Trophoblast cell (in vitro differentiated cells and primary cell): ENCODE results near the gene ARMC9.

Experiments
- DNase-seq, 2 donors: peaks; one replicate each; pipeline ENCODE4 v3.0.0-alpha.2; 2016
- H2AFZ ChIP-seq: 2 replicates; pipeline ENCODE4 v1.6.1; 2013; ENCODE audit warnings: low read length, moderate library complexity, mild to moderate bottlenecking; ENCODE audit not compliant: insufficient read depth, poor library complexity
- H2AK5ac ChIP-seq: 2 replicates; pipeline ENCODE4 v1.6.1; 2013; ENCODE audit warnings: mild to moderate bottlenecking, low read length
- H2BK120ac ChIP-seq: 2 replicates; pipeline ENCODE4 v1.6.1; 2013; ENCODE audit warnings: low read length, mild to moderate bottlenecking, moderate library complexity; ENCODE audit not compliant: insufficient read depth, poor library complexity
- H2BK12ac ChIP-seq: 2 replicates; pipeline ENCODE4 v1.6.1; 2013; ENCODE audit warnings: mild to moderate bottlenecking, low read length, moderate library complexity
- H2BK5ac ChIP-seq: 2 replicates; pipeline ENCODE4 v1.6.1; 2013; ENCODE audit warnings: low read length, low read depth, moderate library complexity, mild to moderate bottlenecking; ENCODE audit not compliant: poor library complexity
- H3K14ac ChIP-seq: 2 replicates; pipeline ENCODE4 v1.6.1; 2013; ENCODE audit warnings: mild to moderate bottlenecking, low read length
- H3K18ac ChIP-seq: 2 replicates; pipeline ENCODE4 v1.6.1; 2013; ENCODE audit warnings: mild to moderate bottlenecking, low read length
- H3K23ac ChIP-seq: 2 replicates; pipeline ENCODE4 v1.6.1; 2013; ENCODE audit warnings: low read length
- H3K27ac ChIP-seq: 2 replicates; pipeline ENCODE4 v1.5.1; 2013; ENCODE audit warnings: low read depth, mild to moderate bottlenecking, inconsistent platforms, low read length, moderate library complexity
- H3K27me3 ChIP-seq: 2 replicates; pipeline ENCODE4 v1.6.1; 2013; ENCODE audit warnings: inconsistent platforms, mild to moderate bottlenecking, low read length, moderate library complexity; ENCODE audit not compliant: insufficient read depth
- H3K36me3 ChIP-seq, 2 experiments: 1 replicate in 1 of 2; 2 replicates in 1 of 2; pipeline ENCODE4 v1.6.1; 2013; ENCODE audit warnings: low read length in 2 of 2, mild to moderate bottlenecking in 2 of 2, moderate library complexity in 1 of 2; ENCODE audit not compliant: insufficient read depth in 2 of 2, control insufficient read depth in 1 of 2
- H3K4ac ChIP-seq: 2 replicates; pipeline ENCODE4 v1.6.1; 2013; ENCODE audit warnings: low read depth, mild to moderate bottlenecking, low read length, moderate library complexity
- H3K4me1 ChIP-seq, 2 experiments: 1 replicate in 1 of 2; 2 replicates in 1 of 2; pipeline ENCODE4 v1.6.1; 2013; ENCODE audit warnings: low read length in 2 of 2, mild to moderate bottlenecking in 2 of 2, moderate library complexity in 1 of 2; ENCODE audit not compliant: insufficient read depth in 2 of 2, control insufficient read depth in 1 of 2
- H3K4me2 ChIP-seq: 2 replicates; pipeline ENCODE4 v1.6.1; 2013; ENCODE audit warnings: inconsistent platforms, mild to moderate bottlenecking, low read length, moderate library complexity
- H3K4me3 ChIP-seq: 2 replicates; pipeline ENCODE4 v1.5.1; 2013; ENCODE audit warnings: mild to moderate bottlenecking, low read depth, low read length, inconsistent platforms
- H3K79me1 ChIP-seq: one replicate; pipeline ENCODE4 v1.6.1; 2013; ENCODE audit warnings: low read length
- H3K79me2 ChIP-seq: 2 replicates; pipeline ENCODE4 v1.6.1; 2013; ENCODE audit warnings: low read length, mild to moderate bottlenecking; ENCODE audit not compliant: control insufficient read depth, insufficient read depth, poor library complexity
- H3K9ac ChIP-seq: 2 replicates; pipeline ENCODE4 v1.6.1; 2013; ENCODE audit warnings: mild to moderate bottlenecking, low read length
- H3K9me3 ChIP-seq: 2 replicates; pipeline ENCODE4 v1.6.1; 2013; ENCODE audit warnings: low read depth, mild to moderate bottlenecking, control low read depth, inconsistent platforms, low read length; ENCODE audit not compliant: insufficient read depth
- H4K12ac ChIP-seq: 2 replicates; pipeline ENCODE4 v1.6.1; 2013; ENCODE audit warnings: low read depth, mild to moderate bottlenecking, low read length, moderate library complexity
- H4K8ac ChIP-seq: 2 replicates; pipeline ENCODE4 v1.6.1; 2013; ENCODE audit warnings: low read depth, mild to moderate bottlenecking, low read length, moderate library complexity
- H4K91ac ChIP-seq: one replicate; pipeline ENCODE4 v1.6.1; 2013; ENCODE audit warnings: low read depth, mild to moderate bottlenecking, low read length, moderate library complexity
- WGBS: extraction: QIAGEN DNeasy Blood & Tissue Kit; methylation state at CpG from one replicate; pipeline ENCODE4 v1.1.7; 2013; ENCODE audit warnings: missing lambda C conversion rate; ENCODE audit not compliant: insufficient read length, insufficient coverage; ENCODE audit errors: extremely low coverage; 5-methylcytosine and 5-hydroxymethylcytosine counted together

ARMC9 gene

GRCh38 chr2:231239751-231240150, 41.3 kb downstream of the ARMC9 start:
- no CpG with 5 or more reads among the region's 10 CpGs for WGBS
- Histone ChIP-seq H3K18ac (no peak overlapping the region), H2AK5ac (no peak overlapping the region), H3K27me3 (no peaks in the 10 kb centered on the region), H3K4me3 (no peak overlapping the region), H4K91ac (no peak overlapping the region), H2BK5ac (no peak overlapping the region), H3K9ac (no peak overlapping the region), H2BK120ac (no peak overlapping the region), H3K14ac (no peak overlapping the region), H3K27ac (no peak overlapping the region), H3K79me1 (no peaks in the 10 kb centered on the region), H2AFZ (no peak overlapping the region), H3K4me2 (no peak overlapping the region), H3K4me1 (no peaks in the 10 kb centered on the region), H3K23ac (no peak overlapping the region), H3K36me3 (peaks cover 5 to 10% of the 10 kb centered on the region in 2 experiments), H3K4ac (no peak overlapping the region), H3K9me3 (no peaks in the 10 kb centered on the region), H2BK12ac (no peak overlapping the region), H4K12ac (no peak overlapping the region), H3K79me2 (no peaks in the 10 kb centered on the region), H4K8ac (no peak overlapping the region)
- no peak for DNase-seq

- no peak overlapping the region for H3K23ac ChIP-seq
- peaks cover 3 to 10% of the 10 kb centered on the region in 2 experiments for H3K36me3 ChIP-seq
- no peak overlapping the region for H2BK12ac ChIP-seq
- H3K27me3 ChIP-seq: no peaks in the 10 kb centered on the region
- H3K79me1 ChIP-seq: no peaks in the 10 kb centered on the region
- H4K8ac ChIP-seq: no peak overlapping the region
- no peak overlapping the region for H2BK5ac ChIP-seq
- H3K4ac ChIP-seq: no peak overlapping the region
- DNase-seq: peak in 1 of 2 donors; percentile 10
- whole genome bisulfite sequencing: no CpG with 5 or more reads among the region's 7 CpGs
- H4K12ac ChIP-seq: no peak overlapping the region
- H3K9me3 ChIP-seq: no peaks in the 10 kb centered on the region
- no peak overlapping the region for H4K91ac ChIP-seq
- H2AK5ac ChIP-seq: no peak overlapping the region
- no peak overlapping the region for H2AFZ ChIP-seq
- H3K18ac ChIP-seq: no peak overlapping the region
- H3K27ac ChIP-seq: no peak overlapping the region
- no peak overlapping the region for H2BK120ac ChIP-seq
- no peak overlapping the region for H3K4me3 ChIP-seq
- no peak overlapping the region for H3K14ac ChIP-seq
- no peaks in the 10 kb centered on the region for H3K4me1 ChIP-seq
- no peaks in the 10 kb centered on the region for H3K79me2 ChIP-seq
- no peak overlapping the region for H3K4me2 ChIP-seq
- no peak overlapping the region for H3K9ac ChIP-seq
Observed at GRCh38 chr2:231241755-231242507, 43.5 kb downstream of the ARMC9 start.

GRCh38 chr2:231243866-231244265, 45.4 kb downstream of the ARMC9 start:
- Histone ChIP-seq H2BK5ac (no peak overlapping the region), H3K36me3 (peaks cover 3 to 9% of the 10 kb centered on the region in 2 experiments), H3K4me1 (no peaks in the 10 kb centered on the region), H4K12ac (no peak overlapping the region), H3K18ac (no peak overlapping the region), H4K8ac (no peak overlapping the region), H3K79me2 (no peaks in the 10 kb centered on the region), H3K23ac (no peak overlapping the region), H3K9ac (no peak overlapping the region), H3K14ac (no peak overlapping the region), H2BK120ac (no peak overlapping the region), H3K4ac (no peak overlapping the region), H4K91ac (no peak overlapping the region), H2BK12ac (no peak overlapping the region), H3K27me3 (no peaks in the 10 kb centered on the region), H3K4me2 (no peak overlapping the region), H2AFZ (no peak overlapping the region), H2AK5ac (no peak overlapping the region), H3K27ac (no peak overlapping the region), H3K79me1 (no peaks in the 10 kb centered on the region), H3K4me3 (no peak overlapping the region), H3K9me3 (no peaks in the 10 kb centered on the region)
- DNase-seq: no peak
- no CpG with 5 or more reads among the region's 7 CpGs for WGBS

GRCh38 chr2:231244382-231245248, 46.2 kb downstream of the ARMC9 start:
- no peak overlapping the region for H3K4me3 ChIP-seq
- no peak overlapping the region for H3K14ac ChIP-seq
- no peaks in the 10 kb centered on the region for H3K4me1 ChIP-seq
- WGBS: no CpG with 5 or more reads among the region's 15 CpGs
- no peak overlapping the region for H2BK120ac ChIP-seq
- H4K8ac ChIP-seq: no peak overlapping the region
- no peak overlapping the region for H4K12ac ChIP-seq
- H3K4me2 ChIP-seq: no peak overlapping the region
- no peak overlapping the region for H2BK12ac ChIP-seq
- H3K9me3 ChIP-seq: no peaks in the 10 kb centered on the region
- H2BK5ac ChIP-seq: no peak overlapping the region
- DNase-seq: no peak
- no peak overlapping the region for H2AK5ac ChIP-seq
- H3K27ac ChIP-seq: no peak overlapping the region
- no peak overlapping the region for H3K18ac ChIP-seq
- peaks cover 3 to 5% of the 10 kb centered on the region in 2 experiments for H3K36me3 ChIP-seq
- H3K9ac ChIP-seq: no peak overlapping the region
- no peaks in the 10 kb centered on the region for H3K79me2 ChIP-seq
- no peak overlapping the region for H3K4ac ChIP-seq
- no peak overlapping the region for H3K23ac ChIP-seq
- H3K27me3 ChIP-seq: no peaks in the 10 kb centered on the region
- H2AFZ ChIP-seq: no peak overlapping the region
- no peaks in the 10 kb centered on the region for H3K79me1 ChIP-seq
- no peak overlapping the region for H4K91ac ChIP-seq
